Frontal cortex (tissue), 4 donors: ENCODE data around the gene SLC22A15. TPM values are rescaled to one million over a fixed set of nuclear protein-coding genes. Genes with fewer than 3 reads are reported as not detected.

ENCODE experiments used
- DNase-seq, 2 donors: peaks; one replicate each; pipeline ENCODE4 v3.0.0; 2012; ENCODE audit warnings: low spot score in 2 of 2
- FAIRE-seq: peaks from 2 replicates; lab custom pipeline; 2012; peaks lifted over from hg19 to GRCh38; lab: Jason Lieb, UNC
- total RNA-seq: library from RNA; depleted of rRNA; stranded (reverse); fragments of >200 nt; gene quantifications from one replicate; pipeline ENCODE4 v1.2.3, GENCODE V29; 2014
- donor health status: control.
- donor health status: control.
- donor health status: control.

The SLC22A15 gene
- total RNA-seq, 1 donor from 2014 or later, result 11.4 TPM

GRCh38 chr1:116095027-116095426 lies 118.7 kb downstream of the SLC22A15 start:
- no peak for DNase-seq
- no peak for FAIRE-seq

GRCh38 chr1:116096013-116096618 lies 119.8 kb downstream of the SLC22A15 start:
- DNase-seq (no peak), FAIRE-seq (no peak)

GRCh38 chr1:116097626-116098025 lies 121.3 kb downstream of the SLC22A15 start:
- DNase-seq (no peak), FAIRE-seq (no peak)

DNA sequence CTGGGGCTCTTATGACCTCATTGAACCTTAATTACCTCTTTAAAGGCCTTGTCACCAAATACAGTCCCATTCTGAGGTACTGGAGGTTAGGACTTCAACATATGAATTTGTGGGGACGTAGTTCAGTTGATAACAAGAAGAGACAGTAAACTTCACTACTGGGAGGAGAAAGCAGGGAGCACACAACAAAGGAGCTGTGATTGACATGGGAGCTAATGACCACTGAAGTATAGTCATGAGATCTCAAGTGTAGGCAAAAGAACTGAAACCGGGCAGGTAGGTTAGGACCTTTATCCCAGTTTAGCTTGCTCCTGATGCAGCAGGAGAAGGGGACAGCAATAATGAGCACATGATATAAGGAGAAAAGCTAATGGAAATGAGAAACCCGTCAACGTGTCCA lies 123.1 kb downstream of the SLC22A15 start:
- FAIRE-seq (no peak), DNase-seq (no peak)

DNA sequence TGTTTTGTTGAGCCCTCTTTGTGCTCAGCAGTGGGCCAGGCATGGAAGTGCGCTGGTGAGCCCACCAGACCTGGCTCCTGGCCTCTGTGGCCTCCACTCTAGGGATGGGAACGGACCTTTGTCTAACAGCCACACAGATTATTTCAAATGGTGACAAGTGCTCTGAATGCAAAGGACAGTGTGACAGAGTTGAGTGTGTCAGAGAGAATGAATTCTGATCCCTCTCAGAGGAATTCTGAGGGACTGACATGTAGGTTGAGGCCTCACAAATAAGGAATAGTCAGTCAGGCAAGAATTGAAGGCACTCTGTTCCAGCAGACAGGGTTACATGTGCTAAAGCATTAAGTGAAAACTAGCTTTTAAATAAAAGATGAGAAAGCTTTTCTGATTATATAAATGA lies 123.6 kb downstream of the SLC22A15 start:
- FAIRE-seq, result no peak

DNA sequence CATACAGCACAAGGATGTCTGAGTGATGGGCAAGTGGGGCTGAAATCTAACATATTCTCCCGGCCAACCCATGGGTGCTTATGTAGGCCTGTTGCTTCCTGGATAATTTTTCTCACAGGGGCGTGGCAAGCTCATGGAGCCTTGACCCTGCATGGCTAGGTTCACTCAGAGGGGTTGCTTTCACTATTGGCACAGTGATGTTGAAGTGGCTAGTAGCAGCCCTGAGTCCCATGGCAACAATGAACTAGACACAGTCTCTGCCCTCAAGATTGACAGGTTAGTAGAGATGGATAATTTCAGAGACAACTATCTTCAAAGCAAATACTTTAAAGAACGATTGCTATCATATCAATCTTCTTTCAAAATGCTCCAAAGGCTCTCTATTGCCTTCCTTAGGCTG lies 128.4 kb downstream of the SLC22A15 start:
- FAIRE-seq, result no peak
- no peak for DNase-seq

More for the DNA sequence above, 123.6 kb downstream of the SLC22A15 start:
- no peak for DNase-seq

DNA sequence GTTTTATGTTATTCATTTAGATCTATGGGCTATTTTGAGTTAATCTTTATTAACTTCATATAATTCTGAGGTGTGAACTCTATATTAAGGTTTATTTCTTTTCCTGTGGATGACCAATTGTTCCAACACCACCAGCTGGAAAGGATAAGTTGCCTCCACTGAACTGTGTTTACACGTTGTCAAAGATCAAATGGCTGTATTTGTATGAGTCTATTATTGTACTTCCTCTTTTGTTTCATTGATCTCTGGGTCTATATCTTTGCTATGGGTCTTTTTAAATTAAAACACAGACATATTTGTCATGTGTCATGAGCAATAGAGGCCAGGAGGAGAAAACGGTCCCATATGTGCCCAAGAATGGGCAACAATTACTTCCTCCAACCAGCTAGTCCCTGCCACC lies 129.7 kb downstream of the SLC22A15 start:
- DNase-seq, result no peak
- FAIRE-seq, result no peak

GRCh38 chr1:116106646-116107045 lies 130.3 kb downstream of the SLC22A15 start:
- no peak for FAIRE-seq
- DNase-seq, result no peak

DNA sequence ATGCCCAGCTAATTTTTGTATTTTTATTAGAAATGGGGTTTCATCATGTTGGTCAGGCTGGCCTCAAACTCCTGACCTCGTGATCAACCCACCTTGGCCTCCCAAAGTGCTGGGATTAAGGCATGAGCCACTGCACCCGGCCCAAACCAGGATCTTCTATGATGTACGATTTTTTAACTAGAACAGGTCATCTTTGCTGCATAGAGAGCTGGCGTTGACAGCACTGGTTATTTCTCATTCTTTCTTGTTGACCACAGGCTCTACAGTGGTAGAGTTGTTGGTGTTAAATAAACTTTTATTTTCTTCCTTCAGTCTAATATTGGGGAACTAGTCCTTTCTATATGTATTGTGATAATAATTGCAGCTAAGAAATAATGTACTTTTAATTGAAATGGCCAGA lies 131.1 kb downstream of the SLC22A15 start:
- DNase-seq (no peak), FAIRE-seq (no peak)

DNA sequence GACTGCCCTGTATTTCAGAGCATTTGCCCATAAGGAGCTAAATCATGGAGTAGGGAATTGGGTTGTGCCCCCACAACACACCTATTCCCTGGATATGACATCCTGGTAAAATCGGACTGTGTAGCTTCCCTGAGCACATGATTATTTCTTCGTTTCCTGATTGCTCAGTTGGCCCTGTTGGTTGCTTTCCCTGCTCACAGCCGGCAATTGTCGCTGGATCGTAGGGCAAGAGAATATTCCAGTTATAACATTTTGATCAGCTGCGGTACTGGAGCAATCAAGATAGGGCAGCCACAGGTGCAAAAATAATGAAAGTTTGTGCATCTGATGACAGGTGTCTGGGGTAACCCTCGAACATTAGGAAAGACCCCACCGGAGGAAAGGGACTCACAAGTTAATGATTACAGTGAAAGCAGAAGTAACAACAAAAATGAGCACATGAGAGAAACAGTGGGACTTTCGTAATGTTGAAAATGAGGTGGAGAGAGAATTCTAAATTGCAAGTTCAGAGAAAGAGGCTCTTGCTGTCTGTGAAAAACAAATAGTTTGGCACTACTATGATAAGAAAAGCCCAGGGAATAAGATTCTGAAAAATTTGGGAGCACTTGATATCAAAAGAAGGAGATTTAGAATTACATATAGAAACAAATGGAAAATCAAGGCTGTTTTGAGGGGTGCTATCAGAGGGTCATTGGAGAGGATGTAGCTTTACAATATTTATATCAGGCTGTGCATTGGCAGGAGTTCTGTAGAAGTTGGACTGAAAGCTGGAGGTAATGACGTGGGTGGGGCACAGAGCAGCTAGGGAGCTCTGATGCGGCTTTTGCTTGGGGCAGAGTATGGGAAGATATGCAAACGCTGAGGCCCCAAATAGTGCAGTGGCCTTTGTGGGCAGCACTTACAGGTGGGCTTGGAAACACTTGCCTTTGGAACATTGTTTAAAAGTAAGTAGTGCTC lies 134.5 kb downstream of the SLC22A15 start, which contains the start of gene MAB21L3:
Gene MAB21L3, plus strand, starts transcription at position 833 of the 957 bp plus-strand sequence. CDS start 1,217 bp downstream, outside the sequence.
- FAIRE-seq (no peak), DNase-seq (no peak)

GRCh38 chr1:116111524-116112021 lies 135.3 kb downstream of the SLC22A15 start:
- FAIRE-seq (no peak), DNase-seq (no peak)

GRCh38 chr1:116112388-116113140 lies 136.3 kb downstream of the SLC22A15 start:
- FAIRE-seq (no peak), DNase-seq (no peak)

DNA sequence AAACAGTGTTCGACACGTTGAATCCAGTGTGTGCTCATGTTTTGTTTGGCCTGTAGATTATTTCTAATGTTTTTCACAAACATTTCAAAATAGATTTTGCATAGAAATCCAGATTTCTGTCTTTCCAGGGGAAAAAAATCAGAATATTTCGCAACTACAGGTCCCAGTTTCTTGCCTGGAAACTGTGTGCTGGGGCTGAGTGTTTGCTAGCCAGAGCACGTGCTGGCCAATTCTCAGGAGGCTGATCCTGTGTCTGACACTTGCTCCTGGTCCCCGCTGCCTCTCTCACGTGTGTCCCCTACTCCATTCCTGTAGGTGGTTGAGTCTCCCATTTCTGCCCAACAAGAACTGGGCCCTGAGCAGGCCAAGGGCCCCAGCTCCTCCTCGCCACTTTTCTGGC lies 137.3 kb downstream of the SLC22A15 start:
- FAIRE-seq (no peak), DNase-seq (no peak)

DNA sequence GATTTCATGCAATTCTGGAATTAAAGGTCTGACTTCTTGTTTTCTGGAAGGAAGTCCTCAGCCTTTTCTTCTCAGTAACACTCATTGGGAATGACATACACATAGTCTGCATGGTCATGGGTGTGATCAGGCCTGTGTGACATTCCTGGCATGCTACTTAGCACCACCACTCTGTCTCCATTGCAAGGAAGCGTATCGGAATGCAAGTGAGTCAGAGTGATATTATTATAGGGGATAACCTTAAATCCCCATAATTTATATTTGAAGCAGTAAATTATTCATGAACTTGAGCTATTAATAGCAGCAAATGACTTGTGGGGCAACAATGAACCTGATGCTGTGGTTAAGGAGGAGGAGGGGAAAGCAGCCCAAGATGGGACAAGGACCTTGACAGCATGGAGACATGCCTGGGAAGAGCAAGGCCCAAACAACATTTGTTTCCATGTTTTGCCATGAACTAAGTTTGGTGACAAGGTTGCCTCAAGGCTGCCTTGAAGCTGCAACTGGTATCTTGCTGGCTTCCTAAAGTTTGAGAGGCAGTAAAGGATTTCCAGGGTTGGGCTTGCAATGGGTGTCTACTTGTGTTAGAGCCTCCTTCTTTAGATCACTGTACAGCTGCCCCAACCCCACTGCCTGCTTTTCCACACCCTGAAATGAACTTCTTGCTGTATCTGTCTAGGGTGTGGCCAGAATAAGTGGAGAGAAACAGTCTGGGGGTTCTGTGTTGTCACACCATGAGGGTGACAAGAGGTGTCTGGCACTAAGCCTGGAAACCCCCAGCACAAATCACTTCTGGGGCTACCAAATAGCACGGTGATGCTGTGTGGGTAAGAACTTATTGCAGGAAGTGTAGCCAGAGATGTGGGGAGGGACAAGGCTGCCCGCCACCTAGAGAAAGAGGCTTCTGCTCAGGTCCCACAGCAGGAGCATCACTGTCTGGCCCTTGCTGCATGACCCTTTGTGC lies 139.4 kb downstream of the SLC22A15 start:
- no peak for FAIRE-seq
- no peak for DNase-seq

DNA sequence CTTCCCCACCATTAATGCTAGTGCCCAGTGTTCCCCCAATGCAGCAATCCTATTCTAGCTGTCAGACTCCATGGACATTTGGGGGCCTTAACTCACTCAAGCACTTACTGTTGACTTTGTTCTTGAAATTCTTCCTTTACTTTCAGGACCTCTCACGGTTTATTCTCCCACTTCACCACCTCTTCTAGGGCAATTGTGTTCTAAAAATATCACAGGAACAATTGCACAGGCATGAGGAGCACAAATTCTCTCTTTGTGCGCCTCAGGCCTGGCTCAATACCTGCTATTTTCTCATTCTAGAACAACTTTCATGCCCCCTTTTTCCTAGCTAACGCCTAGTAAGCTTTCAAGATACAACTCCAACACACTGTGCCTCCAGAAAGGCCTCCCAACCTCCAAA lies 142.2 kb downstream of the SLC22A15 start:
- FAIRE-seq (no peak), DNase-seq (no peak)
